Trophoblast cell (in vitro differentiated cells and primary cell): Measurements from ENCODE around the gene TEAD1. TPM values are rescaled to one million over a fixed set of nuclear protein-coding genes. Genes with fewer than 3 reads are reported as not detected.
A peak's percentile ranks its signal among the peaks of the same experiment; 100 is the strongest.

Experiments
- DNase-seq, 2 donors: peaks; one replicate each; pipeline ENCODE4 v3.0.0-alpha.2; 2016
- H2AFZ ChIP-seq: 2 replicates; pipeline ENCODE4 v1.6.1; 2013; ENCODE audit warnings: low read length, moderate library complexity, mild to moderate bottlenecking; ENCODE audit not compliant: insufficient read depth, poor library complexity
- H2AK5ac ChIP-seq: 2 replicates; pipeline ENCODE4 v1.6.1; 2013; ENCODE audit warnings: mild to moderate bottlenecking, low read length
- H2BK120ac ChIP-seq: 2 replicates; pipeline ENCODE4 v1.6.1; 2013; ENCODE audit warnings: low read length, mild to moderate bottlenecking, moderate library complexity; ENCODE audit not compliant: insufficient read depth, poor library complexity
- H2BK12ac ChIP-seq: 2 replicates; pipeline ENCODE4 v1.6.1; 2013; ENCODE audit warnings: mild to moderate bottlenecking, low read length, moderate library complexity
- H2BK5ac ChIP-seq: 2 replicates; pipeline ENCODE4 v1.6.1; 2013; ENCODE audit warnings: low read length, low read depth, moderate library complexity, mild to moderate bottlenecking; ENCODE audit not compliant: poor library complexity
- H3K14ac ChIP-seq: 2 replicates; pipeline ENCODE4 v1.6.1; 2013; ENCODE audit warnings: mild to moderate bottlenecking, low read length
- H3K18ac ChIP-seq: 2 replicates; pipeline ENCODE4 v1.6.1; 2013; ENCODE audit warnings: mild to moderate bottlenecking, low read length
- H3K23ac ChIP-seq: 2 replicates; pipeline ENCODE4 v1.6.1; 2013; ENCODE audit warnings: low read length
- H3K27ac ChIP-seq: 2 replicates; pipeline ENCODE4 v1.5.1; 2013; ENCODE audit warnings: low read depth, mild to moderate bottlenecking, inconsistent platforms, low read length, moderate library complexity
- H3K27me3 ChIP-seq: 2 replicates; pipeline ENCODE4 v1.6.1; 2013; ENCODE audit warnings: inconsistent platforms, mild to moderate bottlenecking, low read length, moderate library complexity; ENCODE audit not compliant: insufficient read depth
- H3K36me3 ChIP-seq, 2 experiments: 1 replicate in 1 of 2; 2 replicates in 1 of 2; pipeline ENCODE4 v1.6.1; 2013; ENCODE audit warnings: low read length in 2 of 2, mild to moderate bottlenecking in 2 of 2, moderate library complexity in 1 of 2; ENCODE audit not compliant: insufficient read depth in 2 of 2, control insufficient read depth in 1 of 2
- H3K4ac ChIP-seq: 2 replicates; pipeline ENCODE4 v1.6.1; 2013; ENCODE audit warnings: low read depth, mild to moderate bottlenecking, low read length, moderate library complexity
- H3K4me1 ChIP-seq, 2 experiments: 1 replicate in 1 of 2; 2 replicates in 1 of 2; pipeline ENCODE4 v1.6.1; 2013; ENCODE audit warnings: low read length in 2 of 2, mild to moderate bottlenecking in 2 of 2, moderate library complexity in 1 of 2; ENCODE audit not compliant: insufficient read depth in 2 of 2, control insufficient read depth in 1 of 2
- H3K4me2 ChIP-seq: 2 replicates; pipeline ENCODE4 v1.6.1; 2013; ENCODE audit warnings: inconsistent platforms, mild to moderate bottlenecking, low read length, moderate library complexity
- H3K4me3 ChIP-seq: 2 replicates; pipeline ENCODE4 v1.5.1; 2013; ENCODE audit warnings: mild to moderate bottlenecking, low read depth, low read length, inconsistent platforms
- H3K79me1 ChIP-seq: one replicate; pipeline ENCODE4 v1.6.1; 2013; ENCODE audit warnings: low read length
- H3K79me2 ChIP-seq: 2 replicates; pipeline ENCODE4 v1.6.1; 2013; ENCODE audit warnings: low read length, mild to moderate bottlenecking; ENCODE audit not compliant: control insufficient read depth, insufficient read depth, poor library complexity
- H3K9ac ChIP-seq: 2 replicates; pipeline ENCODE4 v1.6.1; 2013; ENCODE audit warnings: mild to moderate bottlenecking, low read length
- H3K9me3 ChIP-seq: 2 replicates; pipeline ENCODE4 v1.6.1; 2013; ENCODE audit warnings: low read depth, mild to moderate bottlenecking, control low read depth, inconsistent platforms, low read length; ENCODE audit not compliant: insufficient read depth
- H4K12ac ChIP-seq: 2 replicates; pipeline ENCODE4 v1.6.1; 2013; ENCODE audit warnings: low read depth, mild to moderate bottlenecking, low read length, moderate library complexity
- H4K8ac ChIP-seq: 2 replicates; pipeline ENCODE4 v1.6.1; 2013; ENCODE audit warnings: low read depth, mild to moderate bottlenecking, low read length, moderate library complexity
- H4K91ac ChIP-seq: one replicate; pipeline ENCODE4 v1.6.1; 2013; ENCODE audit warnings: low read depth, mild to moderate bottlenecking, low read length, moderate library complexity
- WGBS: extraction: QIAGEN DNeasy Blood & Tissue Kit; methylation state at CpG from one replicate; pipeline ENCODE4 v1.1.7; 2013; ENCODE audit warnings: missing lambda C conversion rate; ENCODE audit not compliant: insufficient read length, insufficient coverage; ENCODE audit errors: extremely low coverage; 5-methylcytosine and 5-hydroxymethylcytosine counted together
- polyA plus RNA-seq: library from polyadenylated mRNA; stranded (reverse); fragments of 200-250 nt; gene quantifications from 2 replicates; pipeline ENCODE4 v1.2.3, GENCODE V29; 2013

TEAD1 gene
- 102 and 105 TPM in 2 replicates for polyA plus RNA-seq

GRCh38 chr11:12673924-12674570 is at the start of gene TEAD1:
Gene TEAD1 (plus strand): TSS chr11:12674421.
- no peaks in the 10 kb centered on the region for H3K36me3 ChIP-seq

DNA sequence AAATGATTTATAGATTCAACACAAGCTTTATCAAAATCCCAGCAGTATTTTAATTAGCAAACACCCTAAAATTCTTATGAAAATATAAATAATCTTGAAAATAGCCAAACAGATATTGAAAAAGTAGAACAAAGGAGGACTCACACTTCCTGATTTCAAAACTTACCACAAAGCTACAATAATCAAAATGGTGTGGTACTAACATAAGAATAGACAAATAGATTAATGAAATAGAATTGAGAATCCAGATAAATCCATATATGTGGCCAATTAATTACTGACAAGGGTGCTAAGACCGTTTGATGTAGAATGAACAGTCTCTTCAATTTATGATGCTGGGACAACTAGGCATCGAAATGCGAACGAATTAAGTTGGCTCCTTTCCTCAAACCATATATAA is 49.6 kb upstream of the TEAD1 start:
- Histone ChIP-seq H3K27me3 (no peaks in the 10 kb centered on the region), H3K79me2 (no peaks in the 10 kb centered on the region)

More at GRCh38 chr11:12673924-12674570, at the start of gene TEAD1:
- H3K9me3 ChIP-seq: peaks cover 2% of the 10 kb centered on the region
- peak within 1 kb of the TSS; percentile 96 for H2BK12ac ChIP-seq
- H2BK120ac ChIP-seq: peak within 1 kb of the TSS; percentile 100
- no peak within 1 kb of the TSS for H3K23ac ChIP-seq
- peak within 1 kb of the TSS; percentile 100 for H4K8ac ChIP-seq
- peak within 1 kb of the TSS; percentile 93 for H3K4me3 ChIP-seq
- peak within 1 kb of the TSS; percentile 100 for H3K4ac ChIP-seq
- peak; percentile 93 to 98 for DNase-seq
- WGBS: no CpG with 5 or more reads among the region's 95 CpGs
- H3K4me2 ChIP-seq: peak within 1 kb of the TSS; percentile 93
- peak within 1 kb of the TSS; percentile 99 for H3K27ac ChIP-seq
- peak within 1 kb of the TSS; percentile 99 for H2AK5ac ChIP-seq
- peak within 1 kb of the TSS; percentile 99 for H3K9ac ChIP-seq
- H3K14ac ChIP-seq: peak within 1 kb of the TSS; percentile 100
- H2AFZ ChIP-seq: peak within 1 kb of the TSS; percentile 99
- peak within 1 kb of the TSS; percentile 100 for H4K12ac ChIP-seq
- H3K79me2 ChIP-seq: peaks cover 21% of the 10 kb centered on the region
- peak within 1 kb of the TSS; percentile 100 for H2BK5ac ChIP-seq
- H3K27me3 ChIP-seq: no peaks in the 10 kb centered on the region
- peak within 1 kb of the TSS; percentile 100 for H3K18ac ChIP-seq
- H4K91ac ChIP-seq: peak within 1 kb of the TSS; percentile 100
- peaks cover 26% of the 10 kb centered on the region for H3K79me1 ChIP-seq
- H3K4me1 ChIP-seq: peaks cover 0 to 7% of the 10 kb centered on the region in 2 experiments

DNA sequence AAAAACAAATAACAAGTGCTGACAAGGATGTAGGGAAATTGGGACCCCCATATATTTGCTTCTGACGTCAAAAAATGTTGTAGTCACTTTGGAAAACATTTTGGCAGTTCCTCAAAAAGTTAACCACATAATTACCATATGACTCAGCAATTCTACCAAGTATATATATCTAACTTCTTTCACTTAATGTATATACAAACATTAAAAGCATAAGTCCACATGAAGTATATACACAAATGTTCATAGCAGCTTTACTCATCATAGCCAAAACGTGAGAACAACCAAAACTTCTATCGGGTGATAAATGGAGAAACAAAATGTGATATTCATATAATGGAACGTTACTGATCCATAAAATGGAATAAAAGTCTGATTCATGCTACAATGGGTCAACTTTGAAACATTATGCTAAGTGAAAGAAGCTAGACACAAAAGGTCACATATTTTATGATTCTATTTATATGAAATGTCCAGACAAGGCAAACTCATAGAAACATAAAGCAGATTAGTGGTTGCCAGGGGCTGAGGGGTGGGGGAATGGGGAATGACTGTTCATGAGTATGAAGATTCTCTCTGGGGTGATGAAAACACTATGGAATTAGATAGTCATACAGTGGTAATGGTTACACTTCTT is 48.7 kb upstream of the TEAD1 start:
- H3K9ac ChIP-seq: no peak overlapping the region
- no peak overlapping the region for H2BK12ac ChIP-seq
- no peaks in the 10 kb centered on the region for H3K36me3 ChIP-seq
- H3K18ac ChIP-seq: no peak overlapping the region
- no peaks in the 10 kb centered on the region for H3K27me3 ChIP-seq
- no peak for DNase-seq
- no peak overlapping the region for H3K23ac ChIP-seq
- no peak overlapping the region for H4K12ac ChIP-seq
- H3K4ac ChIP-seq: no peak overlapping the region
- H2BK5ac ChIP-seq: no peak overlapping the region
- no peak overlapping the region for H2AK5ac ChIP-seq
- H3K79me1 ChIP-seq: no peaks in the 10 kb centered on the region
- peaks cover 0 to 3% of the 10 kb centered on the region in 2 experiments for H3K4me1 ChIP-seq
- H3K79me2 ChIP-seq: no peaks in the 10 kb centered on the region
- H3K4me2 ChIP-seq: no peak overlapping the region
- no peak overlapping the region for H3K27ac ChIP-seq
- H2BK120ac ChIP-seq: no peak overlapping the region
- no peak overlapping the region for H2AFZ ChIP-seq
- H3K4me3 ChIP-seq: no peak overlapping the region
- no CpG with 5 or more reads among the region's 4 CpGs for WGBS
- H3K9me3 ChIP-seq: no peaks in the 10 kb centered on the region
- H3K14ac ChIP-seq: no peak overlapping the region
- no peak overlapping the region for H4K8ac ChIP-seq
- H4K91ac ChIP-seq: no peak overlapping the region

More for the DNA sequence above, 49.6 kb upstream of the TEAD1 start:
- Histone ChIP-seq H3K9me3 (no peaks in the 10 kb centered on the region), H3K79me1 (peaks cover 2% of the 10 kb centered on the region), H2BK5ac (no peak overlapping the region), H3K18ac (no peak overlapping the region), H4K8ac (no peak overlapping the region), H3K27ac (no peak overlapping the region), H3K4me3 (no peak overlapping the region), H3K9ac (no peak overlapping the region), H3K4me1 (peaks cover 0 to 3% of the 10 kb centered on the region in 2 experiments), H4K91ac (no peak overlapping the region), H3K14ac (no peak overlapping the region), H2AK5ac (no peak overlapping the region), H2AFZ (no peak overlapping the region), H2BK12ac (no peak overlapping the region), H3K4me2 (no peak overlapping the region), H3K4ac (no peak overlapping the region), H4K12ac (no peak overlapping the region), H3K36me3 (no peaks in the 10 kb centered on the region), H2BK120ac (no peak overlapping the region), H3K23ac (no peak overlapping the region)
- WGBS: no CpG with 5 or more reads among the region's 4 CpGs
- DNase-seq: no peak

- Histone ChIP-seq H3K4me3 (no peak overlapping the region), H3K4ac (no peak overlapping the region)
- no CpG with 5 or more reads among the region's 5 CpGs for WGBS
These were observed 47.6 kb upstream of the TEAD1 start for GRCh38 chr11:12626616-12627015.

More at GRCh38 chr11:12626616-12627015, 47.6 kb upstream of the TEAD1 start:
- no peaks in the 10 kb centered on the region for H3K36me3 ChIP-seq
- no peak overlapping the region for H3K27ac ChIP-seq
- H2AFZ ChIP-seq: no peak overlapping the region
- H4K8ac ChIP-seq: no peak overlapping the region
- H3K27me3 ChIP-seq: no peaks in the 10 kb centered on the region
- H2BK5ac ChIP-seq: no peak overlapping the region
- no peaks in the 10 kb centered on the region for H3K9me3 ChIP-seq
- H3K4me2 ChIP-seq: no peak overlapping the region
- H2BK12ac ChIP-seq: no peak overlapping the region
- no peak for DNase-seq
- H3K4me1 ChIP-seq: peaks cover 0 to 2% of the 10 kb centered on the region in 2 experiments
- H4K12ac ChIP-seq: no peak overlapping the region
- H3K18ac ChIP-seq: no peak overlapping the region
- no peak overlapping the region for H3K9ac ChIP-seq
- peak overlapping the region; percentile 5 for H4K91ac ChIP-seq
- no peaks in the 10 kb centered on the region for H3K79me2 ChIP-seq
- no peak overlapping the region for H2AK5ac ChIP-seq
- no peak overlapping the region for H3K23ac ChIP-seq
- H3K14ac ChIP-seq: no peak overlapping the region
- H2BK120ac ChIP-seq: no peak overlapping the region
- no peaks in the 10 kb centered on the region for H3K79me1 ChIP-seq
